SH-SY5Y (cell line): ENCODE data around the gene ABCC4.

Source experiments
- GATA2 ChIP-seq: IDR thresholded peaks from 2 replicates; pipeline ENCODE4 v1.6.1; 2011; ENCODE audit warnings: mild to moderate bottlenecking, low read depth, low read length
- GATA3 ChIP-seq: IDR thresholded peaks from 2 replicates; pipeline ENCODE4 v1.6.1; 2011; ENCODE audit warnings: low read depth, mild to moderate bottlenecking, low read length, moderate library complexity

DNA sequence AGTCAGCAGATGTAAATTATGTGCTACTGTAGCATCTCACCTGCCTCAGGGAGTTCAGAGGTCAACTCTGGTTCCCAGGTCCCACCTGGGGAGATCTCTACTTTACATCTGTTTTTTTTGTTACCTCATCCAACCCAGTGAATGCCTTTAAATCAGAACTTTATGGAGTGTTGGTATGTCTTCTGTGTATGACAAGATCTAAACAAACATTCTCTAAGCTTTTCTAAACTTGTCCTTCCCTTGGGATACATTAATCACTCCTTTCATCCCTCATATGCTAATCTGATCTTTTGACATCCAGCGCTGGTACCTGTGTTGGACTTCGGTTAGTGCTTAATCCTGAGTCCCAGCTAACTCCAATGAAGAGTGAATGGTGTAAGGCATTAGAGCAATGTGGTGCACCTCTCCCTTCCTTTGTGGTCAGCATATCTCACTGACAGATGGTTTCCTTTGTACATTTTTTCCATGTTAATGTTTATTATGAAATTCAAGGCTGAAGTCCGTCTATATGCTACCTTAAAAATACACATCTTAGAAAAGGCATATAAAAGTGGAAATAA, 213.4 kb downstream of the ABCC4 start:
- TF ChIP-seq GATA3 (no peak), GATA2 (no peak)
